ENCODE data around the gene SALL1. TPM values are rescaled to one million over a fixed set of nuclear protein-coding genes. Genes with fewer than 3 reads are reported as not detected.

Gene SALL1
- total and polyA plus RNA-seq, 2 donors, result under 0.01 to 0.07 TPM

DNA sequence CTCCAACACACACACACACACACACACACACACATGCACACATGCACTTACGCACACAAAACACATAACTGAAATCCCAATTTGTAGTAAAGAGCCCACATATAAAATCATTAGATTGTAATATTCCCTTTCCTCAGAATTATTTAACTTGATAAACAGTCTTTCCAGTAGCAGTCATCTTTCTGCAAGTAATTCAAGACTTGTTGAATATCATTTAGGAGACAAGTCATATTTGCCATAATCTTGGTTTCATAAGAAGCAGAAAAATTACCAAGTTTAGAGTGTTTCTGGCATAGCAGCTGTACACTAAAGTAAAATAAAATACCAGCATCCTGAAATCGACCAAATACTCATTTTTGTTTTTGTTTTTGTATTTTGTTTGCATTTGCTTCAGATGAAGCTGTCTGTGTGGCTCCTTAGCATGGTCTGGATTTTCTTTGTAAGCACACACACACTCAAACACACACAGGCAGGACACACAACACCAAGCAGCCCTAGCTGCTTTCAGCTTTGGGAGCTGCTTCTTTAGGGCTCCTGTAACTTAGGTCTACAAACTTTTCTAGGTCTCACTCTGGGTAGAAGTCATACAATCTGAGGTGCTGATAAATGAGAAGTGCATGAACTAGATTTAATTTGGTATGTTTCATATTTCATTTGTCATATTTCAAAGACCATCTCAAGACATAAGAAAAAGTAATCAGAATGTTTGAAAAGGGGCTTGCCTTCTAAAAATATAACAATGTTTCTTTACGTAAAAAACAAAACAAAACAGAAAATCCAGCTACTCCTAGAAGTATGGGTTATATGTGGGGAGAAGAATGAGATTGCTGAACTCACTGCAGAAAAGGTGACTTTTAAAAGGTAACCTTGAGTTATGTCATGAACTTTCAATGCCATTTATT is 3.0 kb downstream of the SALL1 start:
- 73% methylated on average over 3 of the region's 3 CpGs for WGBS

DNA sequence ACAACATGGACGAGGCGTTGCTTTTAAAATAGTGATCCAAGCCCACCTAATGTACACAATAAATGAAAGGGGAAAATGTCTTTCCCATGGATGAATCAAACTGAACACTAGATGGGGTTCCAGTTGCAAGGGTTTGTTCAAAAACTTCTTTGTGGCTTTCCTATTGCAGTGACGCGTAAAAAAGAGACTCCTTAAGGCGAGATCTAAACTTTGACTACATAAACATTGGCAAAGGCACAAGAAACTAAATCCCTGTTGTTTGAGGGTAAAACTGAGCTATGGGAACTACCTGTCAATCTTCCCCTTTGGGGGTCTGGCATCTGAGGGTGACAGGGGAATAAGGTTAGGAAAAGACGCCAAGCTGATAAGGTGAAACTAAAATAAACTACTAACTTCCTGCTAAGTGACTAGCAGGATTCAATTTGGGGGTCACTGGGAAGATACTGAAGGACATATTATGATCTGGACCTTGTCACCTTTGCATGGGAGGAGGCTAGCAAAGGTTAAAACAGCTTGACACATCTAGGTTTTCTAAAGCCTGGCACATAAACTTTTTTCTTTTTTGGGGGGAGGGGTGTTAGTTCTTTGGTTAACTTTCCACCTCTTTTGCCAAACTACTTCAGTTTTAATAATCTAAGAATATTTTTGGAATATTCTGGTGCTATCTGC is 4.7 kb downstream of the SALL1 start:
- Histone ChIP-seq H3K4me1 (ENCODE audit: control insufficient read depth in 2 of 2, insufficient read depth in 2 of 2, low read length in 2 of 2) (no peaks in the 10 kb centered on the region), H3K36me3 (ENCODE audit: control insufficient read depth in 2 of 2, insufficient read depth in 2 of 2, low read length in 1 of 2) (no peaks in the 10 kb centered on the region), H3K27ac (ENCODE audit: low read depth in 1 of 2, low read length in 1 of 2) (no peak overlapping the region), H3K27me3 (ENCODE audit: control insufficient read depth in 2 of 2, insufficient read depth in 1 of 2, low read length in 1 of 2) (peaks cover 25 to 45% of the 10 kb centered on the region in 2 donors), H3K4me3 (ENCODE audit: low read length in 2 of 2) (no peak overlapping the region), H3K9me3 (ENCODE audit: control insufficient read depth in 2 of 2, insufficient read depth in 1 of 2, low read length in 1 of 2) (no peaks in the 10 kb centered on the region)
- no peak for DNase-seq (ENCODE audit: low read depth in 6 of 9, low spot score in 9 of 9)
- WGBS, result 23% methylated on average over 6 of the region's 6 CpGs

More for the DNA sequence above, 3.0 kb downstream of the SALL1 start:
- Histone ChIP-seq H3K4me1 (ENCODE audit: control insufficient read depth in 2 of 2, insufficient read depth in 2 of 2, low read length in 2 of 2) (no peaks in the 10 kb centered on the region), H3K27me3 (ENCODE audit: control insufficient read depth in 2 of 2, insufficient read depth in 1 of 2, low read length in 1 of 2) (peaks cover 41 to 59% of the 10 kb centered on the region in 2 donors), H3K36me3 (ENCODE audit: control insufficient read depth in 2 of 2, insufficient read depth in 2 of 2, low read length in 1 of 2) (no peaks in the 10 kb centered on the region), H3K9me3 (ENCODE audit: control insufficient read depth in 2 of 2, insufficient read depth in 1 of 2, low read length in 1 of 2) (no peaks in the 10 kb centered on the region), H3K27ac (ENCODE audit: low read depth in 1 of 2, low read length in 1 of 2) (no peak overlapping the region), H3K4me3 (ENCODE audit: low read length in 2 of 2) (no peak overlapping the region)
- DNase-seq (ENCODE audit: low read depth in 6 of 9, low spot score in 9 of 9), result no peak

DNA sequence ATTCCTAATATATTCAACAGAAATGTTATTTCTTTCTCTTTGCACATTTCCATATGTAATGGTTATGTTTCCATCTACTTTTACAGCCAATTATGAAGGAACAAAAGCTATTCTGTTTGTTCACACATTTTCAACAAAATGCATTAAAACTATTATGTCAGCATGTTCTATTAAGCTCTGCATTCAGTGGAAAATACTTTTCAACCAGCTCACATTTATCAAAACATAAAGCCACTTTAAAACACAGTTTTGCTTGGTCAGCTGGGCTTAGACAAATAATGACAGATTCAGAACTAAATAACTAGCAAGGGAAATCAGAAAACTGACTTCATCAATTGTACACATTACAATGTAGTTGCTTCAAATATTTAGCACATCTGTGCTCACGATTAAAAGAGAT is 6.9 kb downstream of the SALL1 start:
- H3K36me3 ChIP-seq (ENCODE audit: control insufficient read depth in 2 of 2, insufficient read depth in 2 of 2, low read length in 1 of 2), result no peaks in the 10 kb centered on the region
- H3K27me3 ChIP-seq (ENCODE audit: control insufficient read depth in 2 of 2, insufficient read depth in 1 of 2, low read length in 1 of 2), result peaks cover 3 to 25% of the 10 kb centered on the region in 2 donors
- 86% methylated on average over 1 of the region's 1 CpG for WGBS
- no peak overlapping the region for H3K27ac ChIP-seq (ENCODE audit: low read depth in 1 of 2, low read length in 1 of 2)
- no peaks in the 10 kb centered on the region for H3K9me3 ChIP-seq (ENCODE audit: control insufficient read depth in 2 of 2, insufficient read depth in 1 of 2, low read length in 1 of 2)
- H3K4me1 ChIP-seq (ENCODE audit: control insufficient read depth in 2 of 2, insufficient read depth in 2 of 2, low read length in 2 of 2), result no peaks in the 10 kb centered on the region
- no peak for DNase-seq (ENCODE audit: low read depth in 6 of 9, low spot score in 9 of 9)
- no peak overlapping the region for H3K4me3 ChIP-seq (ENCODE audit: low read length in 2 of 2)

DNA sequence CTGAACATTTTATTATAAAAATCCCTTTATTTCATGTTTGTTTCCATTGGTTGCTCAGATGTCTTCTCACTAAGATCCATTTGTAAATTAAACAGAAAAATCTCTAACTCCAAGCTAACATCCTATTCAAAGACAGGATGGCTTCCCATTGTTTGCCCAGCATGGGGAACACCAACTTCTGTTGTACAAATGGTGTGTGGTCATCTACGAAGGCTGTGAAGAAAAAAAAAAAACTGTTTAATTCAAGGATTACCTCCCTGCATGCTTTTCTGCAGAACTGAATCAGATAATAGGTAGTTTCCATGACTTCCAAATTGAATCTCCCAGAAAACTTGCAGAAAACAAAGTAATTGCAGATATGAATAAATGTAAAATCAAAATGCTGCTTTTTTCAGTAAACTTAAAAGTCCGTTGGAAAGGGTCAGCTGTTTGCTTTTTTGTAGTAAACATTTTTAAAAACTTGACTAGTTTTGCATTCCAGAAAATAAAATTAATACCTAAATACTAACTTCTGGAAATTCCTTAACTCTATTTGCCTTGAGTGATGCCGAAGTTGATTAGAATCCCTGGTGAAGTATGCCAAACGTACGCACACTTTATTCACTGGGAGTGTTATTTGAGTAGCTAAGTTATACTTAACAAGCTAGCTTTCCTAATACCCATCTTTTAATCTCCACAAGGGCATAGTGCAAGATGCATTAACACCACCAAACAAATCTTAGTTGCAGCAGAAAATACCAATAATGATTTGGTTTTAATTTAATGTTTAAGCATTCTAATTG is 7.7 kb downstream of the SALL1 start:
- DNase-seq (ENCODE audit: low read depth in 6 of 9, low spot score in 9 of 9), result no peak
- Histone ChIP-seq H3K36me3 (ENCODE audit: control insufficient read depth in 2 of 2, insufficient read depth in 2 of 2, low read length in 1 of 2) (no peaks in the 10 kb centered on the region), H3K27ac (ENCODE audit: low read depth in 1 of 2, low read length in 1 of 2) (no peak overlapping the region), H3K9me3 (ENCODE audit: control insufficient read depth in 2 of 2, insufficient read depth in 1 of 2, low read length in 1 of 2) (no peaks in the 10 kb centered on the region), H3K27me3 (ENCODE audit: control insufficient read depth in 2 of 2, insufficient read depth in 1 of 2, low read length in 1 of 2) (peaks cover 3 to 19% of the 10 kb centered on the region in 2 donors), H3K4me3 (ENCODE audit: low read length in 2 of 2) (no peak overlapping the region), H3K4me1 (ENCODE audit: control insufficient read depth in 2 of 2, insufficient read depth in 2 of 2, low read length in 2 of 2) (no peaks in the 10 kb centered on the region)
- WGBS, result 77% methylated on average over 5 of the region's 5 CpGs

DNA sequence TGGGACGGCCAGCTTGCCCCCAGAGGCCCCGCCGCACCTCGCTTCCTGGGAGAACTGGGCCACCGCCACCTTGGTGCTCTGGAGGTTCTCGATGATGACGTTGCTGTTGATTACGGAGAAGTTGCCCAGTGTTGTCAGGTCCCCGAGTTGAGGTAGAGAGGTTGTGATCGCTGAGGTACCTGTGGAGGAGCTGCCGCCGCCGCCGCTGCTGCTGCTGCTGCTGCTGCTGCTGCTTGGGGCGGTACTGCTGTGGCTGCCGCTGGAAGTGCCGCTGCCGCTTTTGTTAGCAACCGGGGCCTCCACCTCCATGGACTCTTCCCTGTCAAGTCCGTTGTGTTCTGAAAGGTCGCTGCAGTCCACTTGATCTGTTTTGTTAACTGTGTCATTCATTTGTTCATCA is 9.5 kb downstream of the SALL1 start:
- no peak overlapping the region for H3K4me3 ChIP-seq (ENCODE audit: low read length in 2 of 2)
- no peak overlapping the region for H3K27ac ChIP-seq (ENCODE audit: low read depth in 1 of 2, low read length in 1 of 2)
- WGBS, result 93% methylated on average over 21 of the region's 21 CpGs
- no peaks in the 10 kb centered on the region for H3K9me3 ChIP-seq (ENCODE audit: control insufficient read depth in 2 of 2, insufficient read depth in 1 of 2, low read length in 1 of 2)
- DNase-seq (ENCODE audit: low read depth in 6 of 9, low spot score in 9 of 9), result no peak
- no peaks in the 10 kb centered on the region for H3K36me3 ChIP-seq (ENCODE audit: control insufficient read depth in 2 of 2, insufficient read depth in 2 of 2, low read length in 1 of 2)
- peaks cover 0 to 11% of the 10 kb centered on the region in 2 donors for H3K27me3 ChIP-seq (ENCODE audit: control insufficient read depth in 2 of 2, insufficient read depth in 1 of 2, low read length in 1 of 2)
- H3K4me1 ChIP-seq (ENCODE audit: control insufficient read depth in 2 of 2, insufficient read depth in 2 of 2, low read length in 2 of 2), result no peaks in the 10 kb centered on the region

DNA sequence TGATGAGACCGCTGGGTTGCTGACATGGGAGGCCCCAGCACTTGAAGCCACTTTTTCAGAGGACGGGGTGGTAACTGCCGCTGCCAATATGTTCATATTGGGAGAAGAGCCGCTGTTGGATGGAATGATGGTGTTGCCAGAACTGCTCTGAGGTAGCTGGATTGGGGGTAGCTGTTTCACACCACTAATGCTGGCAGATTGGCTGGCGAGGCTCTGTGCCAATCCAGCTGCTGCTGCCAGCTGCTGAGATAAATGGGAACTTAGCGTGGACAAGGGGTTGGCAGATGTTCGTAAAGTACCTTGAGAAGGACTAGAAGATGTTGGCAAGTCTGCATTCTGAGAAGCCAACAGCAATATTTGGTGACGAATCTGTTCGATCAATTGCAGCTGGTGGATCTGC is 10.0 kb downstream of the SALL1 start:
- no peak overlapping the region for H3K4me3 ChIP-seq (ENCODE audit: low read length in 2 of 2)
- H3K36me3 ChIP-seq (ENCODE audit: control insufficient read depth in 2 of 2, insufficient read depth in 2 of 2, low read length in 1 of 2), result no peaks in the 10 kb centered on the region
- no peaks in the 10 kb centered on the region for H3K4me1 ChIP-seq (ENCODE audit: control insufficient read depth in 2 of 2, insufficient read depth in 2 of 2, low read length in 2 of 2)
- peaks cover 2 to 6% of the 10 kb centered on the region in 2 donors for H3K27me3 ChIP-seq (ENCODE audit: control insufficient read depth in 2 of 2, insufficient read depth in 1 of 2, low read length in 1 of 2)
- WGBS, result 95% methylated on average over 9 of the region's 9 CpGs
- H3K27ac ChIP-seq (ENCODE audit: low read depth in 1 of 2, low read length in 1 of 2), result no peak overlapping the region
- H3K9me3 ChIP-seq (ENCODE audit: control insufficient read depth in 2 of 2, insufficient read depth in 1 of 2, low read length in 1 of 2), result no peaks in the 10 kb centered on the region
- DNase-seq (ENCODE audit: low read depth in 6 of 9, low spot score in 9 of 9), result no peak

DNA sequence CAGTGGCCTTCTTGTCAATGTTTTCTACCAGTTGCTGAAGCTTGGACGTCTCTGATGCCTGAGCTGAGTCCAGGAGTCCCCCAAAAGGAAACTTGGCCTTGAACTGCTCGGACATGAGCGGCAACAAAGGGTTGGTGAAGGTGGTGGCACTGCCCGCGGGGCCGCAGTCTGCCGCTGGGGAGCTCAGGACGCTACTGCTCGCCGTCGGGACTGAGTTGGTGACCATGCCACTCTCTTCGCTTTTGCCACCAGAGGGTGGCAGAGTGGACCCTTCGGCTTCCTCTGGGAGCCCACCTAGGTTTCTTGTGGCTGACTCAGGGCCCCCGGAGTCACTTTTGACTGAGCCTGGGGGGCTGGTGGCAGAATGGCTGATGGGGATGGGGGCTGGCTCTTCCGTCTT is 11.0 kb downstream of the SALL1 start:
- H3K36me3 ChIP-seq (ENCODE audit: control insufficient read depth in 2 of 2, insufficient read depth in 2 of 2, low read length in 1 of 2), result no peaks in the 10 kb centered on the region
- H3K27ac ChIP-seq (ENCODE audit: low read depth in 1 of 2, low read length in 1 of 2), result no peak overlapping the region
- DNase-seq (ENCODE audit: low read depth in 6 of 9, low spot score in 9 of 9), result no peak
- no peak overlapping the region for H3K4me3 ChIP-seq (ENCODE audit: low read length in 2 of 2)
- 95% methylated on average over 15 of the region's 15 CpGs for WGBS
- no peaks in the 10 kb centered on the region for H3K4me1 ChIP-seq (ENCODE audit: control insufficient read depth in 2 of 2, insufficient read depth in 2 of 2, low read length in 2 of 2)
- no peaks in the 10 kb centered on the region for H3K9me3 ChIP-seq (ENCODE audit: control insufficient read depth in 2 of 2, insufficient read depth in 1 of 2, low read length in 1 of 2)
- H3K27me3 ChIP-seq (ENCODE audit: control insufficient read depth in 2 of 2, insufficient read depth in 1 of 2, low read length in 1 of 2), result peaks cover 4 to 10% of the 10 kb centered on the region in 2 donors

DNA sequence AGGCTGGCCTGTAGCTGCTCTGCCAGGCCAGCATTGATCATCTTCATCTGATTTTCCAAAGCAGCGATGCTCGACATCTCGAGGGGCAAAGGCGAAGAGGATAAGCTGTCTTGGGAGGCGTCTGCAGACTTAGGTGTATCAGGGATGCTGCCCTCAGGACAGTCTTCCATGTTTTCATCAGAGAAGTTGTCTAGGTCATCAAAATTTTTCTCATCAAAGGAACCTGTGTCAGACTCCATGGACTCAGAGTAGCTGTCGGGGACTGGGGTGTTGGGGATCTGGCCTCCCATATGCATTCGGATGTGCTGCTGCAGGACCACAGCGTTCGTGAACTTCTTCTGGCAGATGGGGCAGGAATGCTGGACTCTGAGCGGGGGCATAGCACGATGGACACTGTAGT is 11.5 kb downstream of the SALL1 start:
- 90% methylated on average over 11 of the region's 11 CpGs for WGBS

DNA sequence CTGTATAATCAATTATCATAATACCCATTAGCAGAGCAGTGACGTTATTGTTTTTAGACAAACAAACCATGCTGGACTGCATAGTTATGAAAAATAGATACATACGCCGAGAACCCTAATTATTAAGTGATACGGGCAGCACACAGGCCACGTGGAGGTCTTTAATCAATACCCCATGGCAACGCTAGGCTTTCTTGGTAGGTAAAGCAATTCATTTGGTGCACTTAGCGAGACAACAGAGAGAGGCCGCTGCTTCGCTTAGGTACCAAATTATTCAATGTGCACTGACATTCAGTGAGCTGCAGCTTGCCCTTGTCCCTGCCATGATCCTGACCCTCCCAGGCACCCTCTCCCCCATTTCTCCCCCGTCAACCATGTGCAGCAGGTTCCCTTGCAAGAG is 12.9 kb downstream of the SALL1 start:
- H3K27me3 ChIP-seq (ENCODE audit: control insufficient read depth in 2 of 2, insufficient read depth in 1 of 2, low read length in 1 of 2), result peaks cover 22 to 29% of the 10 kb centered on the region in 2 donors
- no peak for DNase-seq (ENCODE audit: low read depth in 6 of 9, low spot score in 9 of 9)
- H3K4me3 ChIP-seq (ENCODE audit: low read length in 2 of 2), result no peak overlapping the region
- 94% methylated on average over 10 of the region's 10 CpGs for WGBS
- no peaks in the 10 kb centered on the region for H3K36me3 ChIP-seq (ENCODE audit: control insufficient read depth in 2 of 2, insufficient read depth in 2 of 2, low read length in 1 of 2)
- H3K4me1 ChIP-seq (ENCODE audit: control insufficient read depth in 2 of 2, insufficient read depth in 2 of 2, low read length in 2 of 2), result no peaks in the 10 kb centered on the region
- H3K27ac ChIP-seq (ENCODE audit: low read depth in 1 of 2, low read length in 1 of 2), result no peak overlapping the region
- H3K9me3 ChIP-seq (ENCODE audit: control insufficient read depth in 2 of 2, insufficient read depth in 1 of 2, low read length in 1 of 2), result no peaks in the 10 kb centered on the region

More for the DNA sequence above, 11.5 kb downstream of the SALL1 start:
- Histone ChIP-seq H3K9me3 (ENCODE audit: control insufficient read depth in 2 of 2, insufficient read depth in 1 of 2, low read length in 1 of 2) (no peaks in the 10 kb centered on the region), H3K36me3 (ENCODE audit: control insufficient read depth in 2 of 2, insufficient read depth in 2 of 2, low read length in 1 of 2) (no peaks in the 10 kb centered on the region), H3K4me1 (ENCODE audit: control insufficient read depth in 2 of 2, insufficient read depth in 2 of 2, low read length in 2 of 2) (no peaks in the 10 kb centered on the region), H3K27me3 (ENCODE audit: control insufficient read depth in 2 of 2, insufficient read depth in 1 of 2, low read length in 1 of 2) (peaks cover 10 to 15% of the 10 kb centered on the region in 2 donors), H3K4me3 (ENCODE audit: low read length in 2 of 2) (no peak overlapping the region), H3K27ac (ENCODE audit: low read depth in 1 of 2, low read length in 1 of 2) (no peak overlapping the region)
- no peak for DNase-seq (ENCODE audit: low read depth in 6 of 9, low spot score in 9 of 9)
